Activated CD8-positive, alpha-beta T cell treated with anti-CD3 and anti-CD28 coated beads for 36 hours (primary cell): ENCODE data around the gene LHX1. TPM values are rescaled to one million over a fixed set of nuclear protein-coding genes. Genes with fewer than 3 reads are reported as not detected.

ENCODE experiments used
- ATAC-seq: fragments of 200-7000 bp; cut with Tn5 transposase; one replicate; pipeline ENCODE4 v1.10.0; 2021; ENCODE audit warnings: mild to moderate bottlenecking, moderate library complexity
- CTCF ChIA-PET: fragments of 350-600 bp; sonication (Branson Sonifier 250); formaldehyde crosslinking; loops from one replicate; lab custom pipeline; 2021; ENCODE audit warnings: antibody characterized with exemption; lab: Charles Lee
- POLR2A ChIA-PET: fragments of 350-600 bp; sonication (Branson Sonifier 250); formaldehyde crosslinking; loops from one replicate; lab custom pipeline; 2021; ENCODE audit warnings: antibody characterized with exemption; lab: Charles Lee
- DNase-seq: peaks from one replicate; pipeline ENCODE4 v3.0.0-alpha.2; 2020
- H3K27ac Mint-ChIP-seq: one replicate; pipeline ENCODE4 v1.8.0; 2021; ENCODE audit warnings: mild to moderate bottlenecking, mixed read lengths
- H3K27me3 Mint-ChIP-seq: one replicate; pipeline ENCODE4 v1.8.0; 2021; ENCODE audit warnings: mixed read lengths
- H3K36me3 Mint-ChIP-seq: one replicate; pipeline ENCODE4 v1.8.0; 2021; ENCODE audit warnings: low read depth, mixed read lengths
- H3K4me1 Mint-ChIP-seq: one replicate; pipeline ENCODE4 v1.8.0; 2021; ENCODE audit warnings: low read depth, mixed read lengths
- H3K4me3 Mint-ChIP-seq: one replicate; pipeline ENCODE4 v1.8.0; 2021; ENCODE audit warnings: mild to moderate bottlenecking, moderate library complexity, mixed read lengths
- H3K9me3 Mint-ChIP-seq: one replicate; pipeline ENCODE4 v1.8.0; 2021; ENCODE audit warnings: mixed read lengths
- intact Hi-C: fragments of 100-400 bp; cut with micrococcal nuclease; formaldehyde crosslinking; loops from one replicate; pipeline ENCODE4 v1.10.0; 2022
- total RNA-seq, 2 experiments: library from RNA; stranded (reverse); gene quantifications; one replicate each; pipeline ENCODE4 v1.2.3, GENCODE V29; 2021
- TF ChIP-seq, protein P1 (sequence below): fragments of 200-600 bp; IDR thresholded peaks from one replicate; pipeline ENCODE4 v1.8.0; 2022; ENCODE audit warnings: antibody characterized with exemption, mild to moderate bottlenecking

The LHX1 gene
- total RNA-seq, 2 experiments from 2014 or later, result not detected

DNA sequence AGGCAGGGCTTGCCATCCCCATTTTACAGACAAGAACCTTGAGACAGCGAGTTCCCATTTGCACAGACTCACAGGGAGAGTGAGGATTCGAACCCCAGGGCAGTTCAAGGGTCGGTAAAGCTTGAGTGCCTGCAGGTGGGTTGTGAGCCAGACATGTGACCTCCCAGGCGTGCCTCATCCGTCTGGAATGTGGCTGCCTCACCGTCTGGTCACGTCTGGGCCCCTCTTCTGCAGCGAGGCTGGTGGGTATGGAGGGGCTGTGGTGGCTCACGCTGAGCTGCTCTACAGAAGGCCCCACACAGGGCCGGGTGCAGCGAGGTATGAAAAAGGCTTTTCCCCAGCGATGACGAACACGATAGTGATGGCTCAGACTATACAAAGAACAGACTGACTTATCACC lies 35.8 kb upstream of the LHX1 start:
- no peak for ATAC-seq
- Mint-ChIP-seq H3K27ac (no peak overlapping the region), H3K36me3 (no peaks in the 10 kb centered on the region), H3K4me1 (no peaks in the 10 kb centered on the region), H3K9me3 (no peaks in the 10 kb centered on the region), H3K4me3 (no peak overlapping the region), H3K27me3 (peaks cover 6% of the 10 kb centered on the region)
- ChIA-PET CTCF (no interaction called here), POLR2A (interaction anchor here (1.5 kb wide), 1 partner anchor 150 kb away, joined by 4 read pairs; no protein-coding TSS in a partner anchor)
- DNase-seq, result no peak
- TF ChIP-seq, protein P1, sequence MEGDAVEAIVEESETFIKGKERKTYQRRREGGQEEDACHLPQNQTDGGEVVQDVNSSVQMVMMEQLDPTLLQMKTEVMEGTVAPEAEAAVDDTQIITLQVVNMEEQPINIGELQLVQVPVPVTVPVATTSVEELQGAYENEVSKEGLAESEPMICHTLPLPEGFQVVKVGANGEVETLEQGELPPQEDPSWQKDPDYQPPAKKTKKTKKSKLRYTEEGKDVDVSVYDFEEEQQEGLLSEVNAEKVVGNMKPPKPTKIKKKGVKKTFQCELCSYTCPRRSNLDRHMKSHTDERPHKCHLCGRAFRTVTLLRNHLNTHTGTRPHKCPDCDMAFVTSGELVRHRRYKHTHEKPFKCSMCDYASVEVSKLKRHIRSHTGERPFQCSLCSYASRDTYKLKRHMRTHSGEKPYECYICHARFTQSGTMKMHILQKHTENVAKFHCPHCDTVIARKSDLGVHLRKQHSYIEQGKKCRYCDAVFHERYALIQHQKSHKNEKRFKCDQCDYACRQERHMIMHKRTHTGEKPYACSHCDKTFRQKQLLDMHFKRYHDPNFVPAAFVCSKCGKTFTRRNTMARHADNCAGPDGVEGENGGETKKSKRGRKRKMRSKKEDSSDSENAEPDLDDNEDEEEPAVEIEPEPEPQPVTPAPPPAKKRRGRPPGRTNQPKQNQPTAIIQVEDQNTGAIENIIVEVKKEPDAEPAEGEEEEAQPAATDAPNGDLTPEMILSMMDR, result no peak
- intact Hi-C loops, result no loop called here

DNA sequence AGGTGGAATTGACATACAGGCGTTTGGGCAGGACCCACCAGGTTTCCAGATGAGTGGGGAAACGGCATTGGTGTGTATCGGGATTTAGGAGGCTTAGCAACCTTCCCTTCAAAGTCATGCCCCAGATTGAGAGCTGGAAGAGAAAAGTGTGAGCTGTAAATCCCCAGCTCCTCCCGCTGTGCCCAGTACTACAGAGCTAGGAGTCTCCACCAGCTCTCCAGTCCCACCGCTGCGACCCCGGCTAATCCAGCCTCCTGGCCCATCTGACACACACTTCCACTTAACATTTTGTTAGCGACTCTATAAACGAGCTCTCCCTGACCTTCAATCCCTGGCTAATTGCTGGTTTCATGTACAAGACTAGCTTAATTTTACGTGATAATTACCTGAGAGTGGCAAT lies 29.9 kb upstream of the LHX1 start:
- no peaks in the 10 kb centered on the region for H3K4me1 Mint-ChIP-seq
- ChIA-PET CTCF (no interaction called here), POLR2A (interaction anchor here (0.8 kb wide), 1 partner anchor 14 kb away, joined by 3 read pairs; no protein-coding TSS in a partner anchor)
- no peaks in the 10 kb centered on the region for H3K9me3 Mint-ChIP-seq
- H3K27me3 Mint-ChIP-seq, result peaks cover 28% of the 10 kb centered on the region
- intact Hi-C loops, result no loop called here
- H3K36me3 Mint-ChIP-seq, result no peaks in the 10 kb centered on the region
- no peak overlapping the region for H3K4me3 Mint-ChIP-seq
- no peak overlapping the region for H3K27ac Mint-ChIP-seq
- TF ChIP-seq, protein P1, result no peak
- no peak for ATAC-seq
- no peak for DNase-seq

DNA sequence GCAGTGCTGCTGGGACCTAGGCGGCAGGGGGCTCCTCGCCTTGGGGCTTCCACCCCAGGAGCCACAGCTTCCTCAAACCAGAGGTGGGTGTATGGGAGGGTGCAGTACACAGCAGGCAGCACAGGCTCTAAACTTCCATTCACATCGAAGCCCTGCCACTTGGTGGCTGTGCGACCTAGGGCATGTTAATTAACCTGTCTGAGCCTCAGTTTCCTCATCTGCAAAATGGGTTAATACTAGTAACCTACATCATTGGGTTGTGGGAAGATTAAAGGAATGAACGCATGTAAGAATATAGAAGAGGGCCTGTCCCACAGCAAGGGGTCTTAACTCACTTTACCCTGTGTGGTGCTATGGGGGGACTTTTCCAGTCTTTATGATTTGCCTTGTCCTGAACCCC lies 26.8 kb upstream of the LHX1 start:
- ChIA-PET POLR2A (no interaction called here), CTCF (no interaction called here)
- Mint-ChIP-seq H3K27ac (no peak overlapping the region), H3K36me3 (no peaks in the 10 kb centered on the region), H3K9me3 (no peaks in the 10 kb centered on the region), H3K4me1 (no peaks in the 10 kb centered on the region), H3K27me3 (peaks cover 31% of the 10 kb centered on the region), H3K4me3 (no peak overlapping the region)
- TF ChIP-seq, protein P1, result no peak
- intact Hi-C loops, result no loop called here
- DNase-seq (no peak), ATAC-seq (no peak)

DNA sequence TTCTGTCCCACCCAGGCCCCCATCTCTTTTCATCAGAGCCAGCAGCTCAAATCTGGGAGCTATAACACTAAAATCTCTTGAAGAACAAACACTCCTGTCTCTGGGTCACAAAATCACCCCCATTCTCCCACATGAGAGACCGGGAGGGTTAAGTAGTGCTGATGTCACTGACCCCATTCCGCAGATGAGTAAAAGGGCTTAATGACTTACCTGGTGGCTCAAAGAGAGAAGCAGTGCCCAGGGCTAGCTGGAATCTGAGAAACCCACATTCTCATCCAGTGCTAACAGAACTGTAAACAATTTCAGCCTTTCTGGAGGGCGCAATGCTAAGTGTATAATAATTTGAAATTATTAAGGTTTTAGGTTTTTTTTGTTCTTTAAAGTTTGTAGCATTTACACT lies 26.3 kb upstream of the LHX1 start:
- no peak overlapping the region for H3K4me3 Mint-ChIP-seq
- no peaks in the 10 kb centered on the region for H3K4me1 Mint-ChIP-seq
- CTCF ChIA-PET, result no interaction called here
- H3K9me3 Mint-ChIP-seq, result no peaks in the 10 kb centered on the region
- POLR2A ChIA-PET, result interaction anchor here (0.6 kb wide), 1 partner anchor 104 kb away, joined by 3 read pairs; no protein-coding TSS in a partner anchor
- ATAC-seq (no peak), DNase-seq (no peak)
- H3K27me3 Mint-ChIP-seq, result peaks cover 31% of the 10 kb centered on the region
- no peaks in the 10 kb centered on the region for H3K36me3 Mint-ChIP-seq
- TF ChIP-seq, protein P1, result no peak
- no peak overlapping the region for H3K27ac Mint-ChIP-seq
- intact Hi-C loops, result no loop called here

DNA sequence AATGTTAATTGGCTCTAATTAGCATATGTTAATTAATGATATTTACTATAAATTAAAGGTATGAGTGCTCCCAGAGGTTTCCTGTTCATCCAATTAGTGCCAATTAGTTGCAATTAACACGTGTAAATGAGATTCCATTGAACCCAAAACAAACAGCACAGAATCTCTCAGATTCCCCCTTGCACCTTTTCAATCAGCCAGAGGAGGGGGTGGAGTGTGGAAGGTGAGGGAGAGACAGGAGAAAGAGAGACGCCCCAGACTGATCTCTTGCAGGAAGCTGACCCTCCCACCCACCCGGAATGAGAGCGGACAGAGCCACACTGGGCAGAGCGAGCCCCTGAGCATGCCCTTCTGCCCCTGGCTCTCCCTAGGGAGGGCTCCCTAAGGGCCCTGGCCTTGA lies 24.1 kb upstream of the LHX1 start:
- H3K36me3 Mint-ChIP-seq, result no peaks in the 10 kb centered on the region
- DNase-seq (no peak), ATAC-seq (no peak)
- H3K27me3 Mint-ChIP-seq, result peaks cover 26% of the 10 kb centered on the region
- intact Hi-C loops, result no loop called here
- H3K9me3 Mint-ChIP-seq, result no peaks in the 10 kb centered on the region
- POLR2A ChIA-PET, result no interaction called here
- peaks cover 2% of the 10 kb centered on the region for H3K4me1 Mint-ChIP-seq
- CTCF ChIA-PET, result interaction anchor here (1.5 kb wide), 1 partner anchor 10 kb away, joined by 3 read pairs; no protein-coding TSS in a partner anchor
- no peak overlapping the region for H3K4me3 Mint-ChIP-seq
- TF ChIP-seq, protein P1, result no peak
- no peak overlapping the region for H3K27ac Mint-ChIP-seq
